Activated naive CD4-positive, alpha-beta T cell treated with anti-CD3 and anti-CD28 coated beads, Interleukin-2, amount 50 U/mL, for 16 hours (primary cell): ENCODE results near the gene SLC8A1.

Experiments
- DNase-seq: peaks from one replicate; pipeline ENCODE4 v3.0.0-alpha.2; 2020

SLC8A1 gene

DNA sequence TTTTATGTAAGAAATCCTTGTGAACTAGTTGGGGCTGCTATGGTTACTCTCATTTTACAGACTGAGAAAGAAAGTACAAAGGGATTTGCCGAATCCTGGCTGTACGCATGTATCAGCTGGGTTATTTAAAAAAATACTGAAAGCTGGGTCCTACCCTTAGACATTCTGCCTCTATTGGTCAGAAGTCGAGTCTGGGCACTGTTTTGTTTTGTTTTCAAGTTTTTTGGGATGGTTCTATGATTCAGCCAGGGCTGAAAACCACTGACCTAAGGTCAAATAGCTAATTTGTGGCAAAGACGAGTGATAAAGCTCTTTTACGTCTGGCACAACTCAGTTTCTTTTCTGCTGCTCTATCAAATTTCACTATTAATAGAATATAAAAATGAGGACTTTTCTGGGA, 5.9 kb upstream of the SLC8A1 start:
- no peak for DNase-seq

GRCh38 chr2:40457366-40457765, 5.5 kb upstream of the SLC8A1 start:
- no peak for DNase-seq

GRCh38 chr2:40456926-40457325, 5.0 kb upstream of the SLC8A1 start:
- no peak for DNase-seq

GRCh38 chr2:40455661-40456060, 3.8 kb upstream of the SLC8A1 start:
- no peak for DNase-seq

- DNase-seq = no peak
Observed at GRCh38 chr2:40454321-40454720, 2.4 kb upstream of the SLC8A1 start.

- no peak for DNase-seq
Observed at GRCh38 chr2:40452786-40453185, 896 bp upstream of the SLC8A1 start.

- no peak for DNase-seq
Observed at GRCh38 chr2:40450796-40451430, 977 bp downstream of the SLC8A1 start.

DNA sequence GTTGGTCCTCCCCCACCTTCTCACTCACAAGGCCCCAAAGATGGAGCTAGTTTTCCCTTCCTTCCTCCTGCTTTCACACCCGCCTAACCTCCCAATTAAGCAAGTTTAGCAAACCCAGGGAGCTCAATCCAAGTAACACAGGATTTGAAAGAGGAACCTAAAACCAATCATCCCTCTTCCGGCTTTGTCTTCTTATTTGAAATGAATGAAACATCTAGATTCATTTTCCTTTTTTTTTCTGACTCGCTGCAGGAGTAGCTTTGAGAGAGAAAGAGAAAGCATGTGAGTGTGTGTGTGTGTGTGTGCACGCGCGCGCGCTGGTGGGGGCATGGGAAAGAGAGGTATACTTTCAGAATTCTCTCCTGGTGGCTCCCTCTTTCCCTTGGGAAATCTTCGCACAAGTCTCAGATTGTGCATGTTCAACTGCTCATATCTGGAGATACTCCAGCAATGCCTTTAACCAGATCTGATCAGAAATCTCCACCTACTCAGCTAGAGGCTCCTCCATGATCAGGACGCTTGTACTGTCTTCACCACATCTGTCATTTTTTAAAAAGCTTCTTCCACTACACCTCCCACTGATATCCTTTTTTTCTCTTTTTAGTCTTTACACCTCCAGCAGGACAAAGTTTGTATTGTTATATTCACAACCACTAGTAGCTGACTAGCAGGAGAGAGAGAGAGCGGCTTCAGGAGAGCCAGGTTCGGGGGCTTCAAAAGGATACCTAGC, 1.7 kb downstream of the SLC8A1 start:
- DNase-seq = no peak

GRCh38 chr2:40448476-40449079, 3.3 kb downstream of the SLC8A1 start:
- no peak for DNase-seq

DNA sequence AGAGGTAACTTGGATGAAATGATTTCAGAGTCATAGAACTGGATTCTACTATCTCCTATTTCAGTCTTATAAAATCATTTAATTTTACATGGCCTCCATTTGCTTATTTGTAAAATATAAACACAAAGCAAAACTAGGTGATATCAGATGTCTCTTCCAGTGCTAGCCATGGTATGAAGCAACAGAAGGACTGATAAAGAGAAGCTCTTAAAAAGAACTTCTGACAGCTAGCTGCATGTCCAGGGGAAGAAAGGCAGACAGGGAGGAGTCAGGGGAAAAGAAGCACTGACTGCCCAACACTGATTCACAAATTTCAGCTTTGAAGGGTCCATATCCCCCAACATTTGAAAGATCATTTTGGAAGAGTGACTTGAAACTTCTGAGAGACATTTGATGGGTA, 6.4 kb downstream of the SLC8A1 start:
- no peak for DNase-seq

GRCh38 chr2:40440835-40441234, 11.1 kb downstream of the SLC8A1 start:
- DNase-seq = no peak

- no peak for DNase-seq
Observed at GRCh38 chr2:40439473-40439872, 12.4 kb downstream of the SLC8A1 start.

- DNase-seq = no peak
Observed at GRCh38 chr2:40436093-40436475, 15.8 kb downstream of the SLC8A1 start.

DNA sequence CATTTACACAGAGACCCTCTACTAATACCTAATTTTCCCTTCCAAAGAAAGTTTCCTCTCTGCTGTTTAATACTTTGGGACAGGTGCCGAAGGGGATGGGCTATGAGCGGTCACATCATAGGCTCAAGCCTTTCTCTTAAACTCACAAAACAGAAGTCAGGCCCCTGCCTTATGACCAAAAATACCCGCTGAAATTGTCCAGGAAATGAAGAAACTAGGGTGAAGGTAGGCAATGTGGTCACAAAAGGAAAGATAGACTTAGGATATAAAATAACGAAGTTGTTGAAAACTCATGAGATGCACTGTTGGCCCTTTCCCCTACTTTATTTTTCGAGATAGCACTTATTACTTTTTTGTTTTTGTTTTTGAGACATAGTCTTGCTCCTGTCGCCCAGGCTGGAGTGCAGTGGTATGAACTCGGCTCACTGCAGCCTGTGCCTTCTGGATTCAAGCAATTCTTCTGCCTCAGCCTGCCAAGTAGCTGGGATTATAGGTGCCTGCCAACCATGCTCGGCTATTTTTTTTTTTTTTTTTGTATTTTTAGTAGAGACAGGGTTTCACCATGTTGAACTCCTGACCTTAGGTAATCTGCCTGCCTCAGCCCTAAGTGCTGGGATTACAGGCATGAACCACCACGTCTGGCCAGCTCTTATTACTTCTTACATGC, 16.3 kb downstream of the SLC8A1 start:
- no peak for DNase-seq

- no peak for DNase-seq
Observed at GRCh38 chr2:40434731-40435271, 17.1 kb downstream of the SLC8A1 start.

GRCh38 chr2:40433736-40434135, 18.2 kb downstream of the SLC8A1 start:
- no peak for DNase-seq

- no peak for DNase-seq
Observed at GRCh38 chr2:40432921-40433483, 18.9 kb downstream of the SLC8A1 start.

- DNase-seq = no peak
Observed at GRCh38 chr2:40431600-40431955, 20.3 kb downstream of the SLC8A1 start.

DNA sequence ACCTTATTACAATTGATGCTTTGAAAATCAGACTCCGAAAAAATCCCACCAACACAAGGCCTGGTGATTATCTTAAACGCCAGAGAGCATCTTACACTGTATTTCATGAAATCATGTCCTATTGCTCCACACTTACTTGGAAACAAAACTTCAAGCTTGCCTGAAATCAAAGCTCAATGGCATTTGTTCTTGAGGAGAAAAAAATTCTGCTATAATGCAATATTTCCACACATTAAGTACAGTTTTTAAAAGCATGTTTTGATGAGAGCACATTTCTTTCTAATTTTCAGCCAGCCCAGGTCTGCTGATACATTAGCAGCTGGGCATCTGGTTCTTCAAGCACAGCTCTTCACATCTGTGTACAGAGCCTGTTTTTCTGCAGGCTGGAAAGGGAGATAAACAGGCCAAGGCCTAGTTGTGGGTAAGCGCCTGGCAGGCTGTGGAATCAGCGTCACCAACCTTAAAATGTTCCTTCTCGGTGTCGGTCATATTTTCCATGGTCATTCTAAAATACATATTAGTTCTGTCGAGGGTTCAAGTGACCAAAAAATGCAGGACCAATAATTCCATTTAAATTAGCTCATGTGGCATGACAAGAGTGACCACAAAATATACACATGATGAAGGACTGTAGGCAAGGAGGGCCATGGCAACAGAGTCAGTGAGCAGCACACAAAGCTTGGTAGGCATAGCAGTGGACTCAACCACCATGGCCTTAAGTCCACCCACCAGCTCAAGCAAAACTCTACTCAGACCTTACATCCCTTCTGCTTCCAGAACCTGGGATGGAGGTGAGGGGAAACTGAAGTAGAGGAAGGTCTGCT, 20.9 kb downstream of the SLC8A1 start:
- no peak for DNase-seq

- no peak for DNase-seq
Observed at GRCh38 chr2:40428439-40428838, 23.5 kb downstream of the SLC8A1 start.

DNA sequence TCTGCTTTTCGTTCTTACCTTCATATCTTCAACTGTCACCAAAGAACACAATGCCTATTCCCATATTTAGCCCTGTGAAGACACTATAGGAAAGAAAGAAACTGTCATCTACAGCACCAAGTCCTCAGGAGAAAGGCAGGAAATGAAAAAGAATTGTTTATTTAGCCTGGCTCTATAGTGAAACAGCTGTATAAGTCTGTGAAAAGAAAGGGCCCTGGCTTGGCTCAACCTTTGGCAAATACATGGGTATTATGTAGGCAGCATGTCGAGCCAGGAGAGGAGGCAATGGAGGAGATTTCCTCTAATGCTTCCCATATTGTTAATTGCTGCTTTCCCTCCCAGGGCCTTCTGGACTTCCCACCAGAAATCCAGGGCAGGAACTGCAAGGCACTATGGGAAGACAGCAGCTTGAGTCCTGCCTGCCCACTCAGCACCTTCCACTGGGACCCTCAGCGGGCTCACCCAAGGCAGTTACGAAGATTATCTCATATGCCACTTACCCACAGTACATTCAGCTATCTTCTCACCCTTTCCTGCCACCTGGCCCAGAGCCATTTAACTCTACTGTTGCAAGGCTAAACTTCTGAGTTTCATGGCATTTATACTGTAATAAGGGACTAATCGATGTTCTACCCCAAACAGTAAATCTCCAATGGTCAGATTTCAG, 30.1 kb downstream of the SLC8A1 start:
- no peak for DNase-seq

DNA sequence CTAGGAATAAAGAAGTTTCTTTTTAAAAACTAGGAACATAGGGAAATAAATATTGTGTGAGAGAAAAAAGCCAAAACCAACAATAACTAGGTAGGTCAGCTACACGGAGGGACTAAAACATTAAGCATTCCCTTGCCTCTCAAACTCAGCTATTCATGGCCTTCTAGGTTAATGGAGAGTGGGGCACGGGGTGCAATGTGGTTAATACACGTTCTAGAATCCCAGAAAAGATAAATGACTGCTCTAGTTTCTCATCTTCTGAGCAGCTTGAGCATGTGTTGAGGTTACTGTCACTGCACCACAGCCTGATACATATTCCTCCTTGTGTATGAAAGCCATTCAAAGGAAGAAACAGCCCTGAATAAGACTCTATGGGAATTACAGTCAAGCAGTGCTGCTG, 31.4 kb downstream of the SLC8A1 start:
- no peak for DNase-seq
